BJ (cell line): Measurements from ENCODE around the gene EXOSC3. TPM values are rescaled to one million over a fixed set of nuclear protein-coding genes. Genes with fewer than 3 reads are reported as not detected.
"Not testable (repeated sequence)": the region's sequence is repeated elsewhere in the genome, so short reads cannot be mapped to it uniquely, and the experiment has no call there.

Experiments used
- CTCF ChIA-PET: fragments of 350-600 bp; formaldehyde crosslinking; extraction: SDS; loops from one replicate; lab custom pipeline; 2021; ENCODE audit warnings: antibody characterized with exemption, inconsistent platforms; lab: Yijun Ruan, JAX
- POLR2A ChIA-PET: fragments of 300-600 bp; sonication (Branson Sonifier 250); formaldehyde crosslinking; extraction: SDS; loops from one replicate; lab custom pipeline; 2021; ENCODE audit warnings: antibody characterized with exemption; lab: Charles Lee
- DNase-seq: peaks from one replicate; pipeline ENCODE4 v3.0.0-alpha.2; 2011; ENCODE audit warnings: low read depth
- H3K27me3 ChIP-seq: 2 replicates; pipeline ENCODE4 v1.6.0; 2011; ENCODE audit warnings: low read length; ENCODE audit not compliant: control insufficient read depth, insufficient read depth
- H3K36me3 ChIP-seq: 2 replicates; pipeline ENCODE4 v1.5.1; 2011; ENCODE audit warnings: low read length; ENCODE audit not compliant: control insufficient read depth, insufficient read depth
- H3K4me3 ChIP-seq: 2 replicates; pipeline ENCODE4 v1.5.1; 2011; ENCODE audit warnings: low read depth, mild to moderate bottlenecking, control low read depth, low read length
- polyA plus RNA-seq: library from polyadenylated mRNA; depleted of rRNA; stranded (reverse); fragments of >200 nt; gene quantifications from 2 replicates; pipeline ENCODE4 v1.2.3, GENCODE V29; 2011
- TF ChIP-seq, protein P1 (sequence below): IDR thresholded peaks from 2 replicates; pipeline ENCODE4 v1.5.1; 2011; ENCODE audit warnings: low read depth, mild to moderate bottlenecking, control low read depth, inconsistent platforms, low read length, moderate library complexity; ENCODE audit not compliant: insufficient read depth

EXOSC3 gene
- polyA plus RNA-seq, 1 experiment, result 14.2 TPM

DNA sequence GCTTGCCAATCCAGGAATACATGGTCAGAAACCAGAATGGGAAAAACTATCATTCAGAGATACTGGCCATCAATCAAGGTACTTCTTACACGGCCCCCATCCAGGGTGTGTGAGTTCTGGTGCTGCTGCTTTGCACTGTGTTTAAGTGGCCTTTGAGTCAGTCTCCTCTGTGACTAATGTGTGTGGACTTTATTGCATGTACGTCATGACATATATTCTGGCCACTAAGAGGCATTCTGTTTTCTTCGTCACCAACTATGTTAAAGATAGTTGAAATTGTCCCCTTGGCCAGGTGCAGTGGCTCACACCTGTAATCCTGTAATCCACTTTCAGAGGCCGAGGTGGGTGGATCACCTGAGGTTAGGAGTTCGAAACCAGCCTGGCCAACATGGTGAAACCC lies 8.5 kb downstream of the EXOSC3 start:
- POLR2A ChIA-PET, result no interaction called here
- TF ChIP-seq, protein P1, sequence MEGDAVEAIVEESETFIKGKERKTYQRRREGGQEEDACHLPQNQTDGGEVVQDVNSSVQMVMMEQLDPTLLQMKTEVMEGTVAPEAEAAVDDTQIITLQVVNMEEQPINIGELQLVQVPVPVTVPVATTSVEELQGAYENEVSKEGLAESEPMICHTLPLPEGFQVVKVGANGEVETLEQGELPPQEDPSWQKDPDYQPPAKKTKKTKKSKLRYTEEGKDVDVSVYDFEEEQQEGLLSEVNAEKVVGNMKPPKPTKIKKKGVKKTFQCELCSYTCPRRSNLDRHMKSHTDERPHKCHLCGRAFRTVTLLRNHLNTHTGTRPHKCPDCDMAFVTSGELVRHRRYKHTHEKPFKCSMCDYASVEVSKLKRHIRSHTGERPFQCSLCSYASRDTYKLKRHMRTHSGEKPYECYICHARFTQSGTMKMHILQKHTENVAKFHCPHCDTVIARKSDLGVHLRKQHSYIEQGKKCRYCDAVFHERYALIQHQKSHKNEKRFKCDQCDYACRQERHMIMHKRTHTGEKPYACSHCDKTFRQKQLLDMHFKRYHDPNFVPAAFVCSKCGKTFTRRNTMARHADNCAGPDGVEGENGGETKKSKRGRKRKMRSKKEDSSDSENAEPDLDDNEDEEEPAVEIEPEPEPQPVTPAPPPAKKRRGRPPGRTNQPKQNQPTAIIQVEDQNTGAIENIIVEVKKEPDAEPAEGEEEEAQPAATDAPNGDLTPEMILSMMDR, result no peak
- no peak for DNase-seq

GRCh38 chr9:37775216-37775919 lies 9.5 kb downstream of the EXOSC3 start:
- H3K27me3 ChIP-seq, result no peaks in the 10 kb centered on the region
- ChIA-PET CTCF (interaction anchor here (0.7 to 0.8 kb wide), 3 partner anchors 10 to 196 kb away, joined by 3 to 4 read pairs (median 3); partner anchors contain the start of gene EXOSC3), POLR2A (no interaction called here)
- peaks cover 11% of the 10 kb centered on the region for H3K36me3 ChIP-seq
- no peak for DNase-seq
- TF ChIP-seq, protein P1, result no peak
- H3K4me3 ChIP-seq, result no peak overlapping the region

More for the DNA sequence above, 8.5 kb downstream of the EXOSC3 start:
- Histone ChIP-seq H3K36me3 (peaks cover 11% of the 10 kb centered on the region), H3K4me3 (no peak overlapping the region), H3K27me3 (no peaks in the 10 kb centered on the region)
- CTCF ChIA-PET, result interaction anchor here (0.8 kb wide), 2 partner anchors 13 to 197 kb away, joined by 3 to 4 read pairs; no protein-coding TSS in a partner anchor

DNA sequence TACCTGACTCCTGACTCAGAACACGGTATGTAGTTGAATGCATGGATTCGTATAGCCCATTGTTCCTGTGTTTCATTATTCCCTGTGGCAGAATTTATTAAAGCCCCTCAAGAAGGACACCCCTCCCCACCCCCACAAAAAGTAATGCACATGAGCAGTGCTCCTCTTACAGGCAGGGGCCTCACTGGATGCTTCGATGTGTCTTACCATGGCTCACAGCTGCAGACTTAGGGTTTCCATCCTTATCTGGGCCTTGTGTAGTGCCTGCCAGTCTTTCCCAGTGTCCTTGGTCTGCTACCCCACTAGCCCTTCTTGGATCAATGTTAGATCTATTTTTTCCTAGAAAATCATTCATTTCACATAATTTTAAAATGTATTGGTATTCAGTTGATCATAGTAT lies 14.9 kb downstream of the EXOSC3 start:
- Histone ChIP-seq H3K4me3 (no peak overlapping the region), H3K27me3 (no peaks in the 10 kb centered on the region), H3K36me3 (peaks cover 7% of the 10 kb centered on the region)
- ChIA-PET POLR2A (no interaction called here), CTCF (interaction anchor here (0.6 kb wide), 1 partner anchor 502 kb away, joined by 3 read pairs; no protein-coding TSS in a partner anchor)
- DNase-seq, result no peak
- TF ChIP-seq, protein P1, result no peak

DNA sequence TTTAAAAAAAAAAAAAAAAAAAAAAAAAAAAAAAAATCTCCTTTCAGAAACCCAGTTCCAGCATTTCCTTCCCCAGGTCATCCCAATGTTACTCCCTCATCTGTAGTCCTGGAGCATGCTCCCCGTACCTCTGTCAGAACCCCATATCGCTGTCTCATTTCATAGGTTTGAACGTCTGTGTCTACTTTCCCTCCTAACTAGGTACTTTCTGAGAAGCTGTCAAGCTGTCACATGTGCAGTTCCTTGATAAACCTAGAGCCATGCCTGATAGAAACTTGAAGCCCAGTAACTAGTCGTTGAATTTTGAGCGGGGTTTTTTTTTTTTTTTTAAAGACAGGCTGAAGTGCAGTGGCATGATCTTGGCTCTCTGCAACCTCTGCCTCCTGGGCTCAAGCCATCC lies 15.6 kb downstream of the EXOSC3 start:
- ChIA-PET CTCF (no interaction called here), POLR2A (no interaction called here)

DNA sequence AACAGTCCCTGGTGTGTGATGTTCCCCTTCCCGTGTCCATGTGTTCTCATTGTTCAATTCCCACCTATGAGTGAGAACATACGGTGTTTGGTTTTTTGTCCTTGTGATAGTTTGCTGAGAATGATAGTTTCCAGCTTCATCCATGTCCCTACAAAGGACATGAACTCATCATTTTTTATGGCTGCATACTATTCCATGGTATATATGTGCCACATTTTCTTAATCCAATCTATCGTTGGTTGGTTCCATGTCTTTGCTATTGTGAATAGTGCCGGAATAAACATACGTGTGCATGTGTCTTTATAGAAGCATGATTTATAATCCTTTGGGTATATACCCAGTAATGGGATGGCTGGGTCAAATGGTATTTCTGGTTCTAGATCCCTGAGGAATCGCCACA lies 19.6 kb downstream of the EXOSC3 start:
- CTCF ChIA-PET, H3K36me3 ChIP-seq, H3K4me3 ChIP-seq, DNase-seq, H3K27me3 ChIP-seq, POLR2A ChIA-PET: not testable (repeated sequence)

More for the DNA sequence above, 15.6 kb downstream of the EXOSC3 start:
- TF ChIP-seq, protein P1, result no peak
- no peak for DNase-seq
- H3K27me3 ChIP-seq, result no peaks in the 10 kb centered on the region
- H3K4me3 ChIP-seq, result no peak overlapping the region
- peaks cover 7% of the 10 kb centered on the region for H3K36me3 ChIP-seq

- no peak for DNase-seq
- ChIA-PET POLR2A (no interaction called here), CTCF (no interaction called here)
- Histone ChIP-seq H3K4me3 (no peak overlapping the region), H3K27me3 (no peaks in the 10 kb centered on the region), H3K36me3 (no peaks in the 10 kb centered on the region)
- TF ChIP-seq, protein P1, result no peak
Observed at GRCh38 chr9:37761511-37761910, 23.4 kb downstream of the EXOSC3 start.
